CD4-positive, alpha-beta T cell treated with Interleukin-21 for 1 hour (primary cell): Measurements from ENCODE around the gene POLDIP2.
A peak's percentile ranks its signal among the peaks of the same experiment; 100 is the strongest.
"Not testable (repeated sequence)": the region's sequence is repeated elsewhere in the genome, so short reads cannot be mapped to it uniquely, and the experiment has no call there.

Source experiments
- DNase-seq: peaks from one replicate; pipeline ENCODE4 v3.0.0-alpha.2; 2020

Gene POLDIP2

GRCh38 chr17:28363776-28364650, 6.7 kb upstream of the POLDIP2 start:
- DNase-seq: no peak

GRCh38 chr17:28363186-28363585, 5.9 kb upstream of the POLDIP2 start:
- no peak for DNase-seq

- DNase-seq: no peak
Observed at GRCh38 chr17:28357901-28358197, 522 bp upstream of the POLDIP2 start.

- no peak for DNase-seq
Observed at GRCh38 chr17:28350271-28350670, 7.1 kb downstream of the POLDIP2 start.

GRCh38 chr17:28348979-28349378, 8.3 kb downstream of the POLDIP2 start:
- no peak for DNase-seq

- no peak for DNase-seq
Observed at GRCh38 chr17:28347261-28347891, 10.0 kb downstream of the POLDIP2 start.

GRCh38 chr17:28346746-28347246, 10.5 kb downstream of the POLDIP2 start:
- DNase-seq: no peak

- DNase-seq: no peak
Observed at GRCh38 chr17:28346199-28346580, 11.1 kb downstream of the POLDIP2 start.

GRCh38 chr17:28345419-28346198, 11.7 kb downstream of the POLDIP2 start:
- no peak for DNase-seq

- DNase-seq: no peak
Observed at GRCh38 chr17:28344435-28344901, 12.9 kb downstream of the POLDIP2 start.

GRCh38 chr17:28344011-28344410, 13.3 kb downstream of the POLDIP2 start:
- DNase-seq: no peak

- DNase-seq: no peak
Observed at GRCh38 chr17:28343491-28343932, 13.8 kb downstream of the POLDIP2 start.

- no peak for DNase-seq
Observed at GRCh38 chr17:28342313-28342712, 15.0 kb downstream of the POLDIP2 start.

GRCh38 chr17:28341516-28341915, 15.8 kb downstream of the POLDIP2 start:
- DNase-seq: no peak

- no peak for DNase-seq
Observed at GRCh38 chr17:28340374-28340773, 17.0 kb downstream of the POLDIP2 start.

- DNase-seq: no peak
Observed at GRCh38 chr17:28339431-28339830, 17.9 kb downstream of the POLDIP2 start.

- not testable (repeated sequence) for DNase-seq
Observed at GRCh38 chr17:28338769-28339212, 18.5 kb downstream of the POLDIP2 start.

GRCh38 chr17:28338056-28338768, 19.1 kb downstream of the POLDIP2 start:
- no peak for DNase-seq

- peak; percentile 39 for DNase-seq
Observed at GRCh38 chr17:28335959-28336871, 21.1 kb downstream of the POLDIP2 start.

- DNase-seq: peak; percentile 99
Observed at GRCh38 chr17:28335201-28335958, 21.9 kb downstream of the POLDIP2 start, which contains the start of the genes IFT20 and TNFAIP1. Gene IFT20, minus strand, starts transcription at chr17:28335472. Its CDS starts 3,487 bp downstream, at chr17:28331985. Gene TNFAIP1, plus strand, starts transcription at chr17:28335761. Its CDS starts 3,761 bp downstream, at chr17:28339522.
